DMS79 (cell line): Measurements from ENCODE around the gene IFITM1.
"Not testable (repeated sequence)": the region's sequence is repeated elsewhere in the genome, so short reads cannot be mapped to it uniquely, and the experiment has no call there.

Experiments used
- DNase-seq: peaks from one replicate; lab custom pipeline; 2025; lab: John Stamatoyannopoulos, UW

The IFITM1 gene

GRCh38 chr11:293852-294661, 19.8 kb upstream of the IFITM1 start:
- no peak for DNase-seq

GRCh38 chr11:294780-295179, 19.1 kb upstream of the IFITM1 start:
- no peak for DNase-seq

GRCh38 chr11:295351-296170, 18.3 kb upstream of the IFITM1 start:
- no peak for DNase-seq

GRCh38 chr11:296171-297050, 17.4 kb upstream of the IFITM1 start:
- DNase-seq, result no peak

GRCh38 chr11:297051-297585, 16.7 kb upstream of the IFITM1 start:
- no peak for DNase-seq

- DNase-seq, result no peak
Observed at GRCh38 chr11:297586-298405, 16.0 kb upstream of the IFITM1 start.

- no peak for DNase-seq
Observed at GRCh38 chr11:298406-299065, 15.3 kb upstream of the IFITM1 start.

GRCh38 chr11:299081-299891, 14.6 kb upstream of the IFITM1 start, which contains the start of gene IFITM5:
Gene IFITM5 (minus strand): TSS chr11:299526. CDS start chr11:299490, 36 bp downstream.
- no peak for DNase-seq

GRCh38 chr11:299951-300735, 13.7 kb upstream of the IFITM1 start:
- no peak for DNase-seq

GRCh38 chr11:303363-303762, 10.5 kb upstream of the IFITM1 start:
- DNase-seq, result no peak

GRCh38 chr11:304061-304506, 9.8 kb upstream of the IFITM1 start:
- DNase-seq, result no peak

- DNase-seq, result no peak
Observed at GRCh38 chr11:304915-305843, 8.7 kb upstream of the IFITM1 start.

GRCh38 chr11:305844-306211, 8.0 kb upstream of the IFITM1 start:
- DNase-seq, result no peak

- DNase-seq, result no peak
Observed at GRCh38 chr11:306645-307371, 7.0 kb upstream of the IFITM1 start.

- DNase-seq, result not testable (repeated sequence)
Observed at GRCh38 chr11:307766-308708, 5.8 kb upstream of the IFITM1 start, which contains the start of gene IFITM2. Gene IFITM2 (plus strand): TSS chr11:307816. CDS start chr11:308193, 377 bp downstream.
